ENCODE data around the gene TSGA10. TPM values are rescaled to one million over a fixed set of nuclear protein-coding genes. Genes with fewer than 3 reads are reported as not detected.

Gene TSGA10
- total RNA-seq, 1 donor from 2014 or later, result 8.3 TPM

- H3K4me3 ChIP-seq (ENCODE audit: low read depth, low read length), result no peak overlapping the region
- H3K27me3 ChIP-seq (ENCODE audit: control insufficient read depth, insufficient read depth, low read length), result no peaks in the 10 kb centered on the region
- no peak for TF ChIP-seq CTCF (IDR thresholded peaks at IDR 0.05; ENCODE audit: insufficient read depth, low read length, poor library complexity, severe bottlenecking)
- H3K36me3 ChIP-seq (ENCODE audit: control insufficient read depth, insufficient read depth, low read length), result no peaks in the 10 kb centered on the region
- no peak for DNase-seq (ENCODE audit: low read depth)
These were observed 3.9 kb upstream of the TSGA10 start for GRCh38 chr2:99158599-99158998.

- no peak overlapping the region for H3K4me3 ChIP-seq (ENCODE audit: low read depth, low read length)
- H3K27me3 ChIP-seq (ENCODE audit: control insufficient read depth, insufficient read depth, low read length), result no peaks in the 10 kb centered on the region
- TF ChIP-seq CTCF (IDR thresholded peaks at IDR 0.05; ENCODE audit: insufficient read depth, low read length, poor library complexity, severe bottlenecking), result no peak
- no peak for DNase-seq (ENCODE audit: low read depth)
- H3K36me3 ChIP-seq (ENCODE audit: control insufficient read depth, insufficient read depth, low read length), result no peaks in the 10 kb centered on the region
These were observed 2.1 kb upstream of the TSGA10 start for GRCh38 chr2:99156891-99157290.

GRCh38 chr2:99153921-99154604, 679 bp downstream of the TSGA10 start:
- DNase-seq (ENCODE audit: low read depth), result no peak
- no peak for TF ChIP-seq CTCF (IDR thresholded peaks at IDR 0.05; ENCODE audit: insufficient read depth, low read length, poor library complexity, severe bottlenecking)

GRCh38 chr2:99152199-99152895, 2.4 kb downstream of the TSGA10 start:
- Histone ChIP-seq H3K27me3 (ENCODE audit: control insufficient read depth, insufficient read depth, low read length) (no peaks in the 10 kb centered on the region), H3K36me3 (ENCODE audit: control insufficient read depth, insufficient read depth, low read length) (no peaks in the 10 kb centered on the region), H3K4me3 (ENCODE audit: low read depth, low read length) (no peak overlapping the region)
- DNase-seq (ENCODE audit: low read depth), result no peak
- no peak for TF ChIP-seq CTCF (IDR thresholded peaks at IDR 0.05; ENCODE audit: insufficient read depth, low read length, poor library complexity, severe bottlenecking)

More at GRCh38 chr2:99153921-99154604, 679 bp downstream of the TSGA10 start:
- H3K36me3 ChIP-seq (ENCODE audit: control insufficient read depth, insufficient read depth, low read length), result no peaks in the 10 kb centered on the region
- H3K27me3 ChIP-seq (ENCODE audit: control insufficient read depth, insufficient read depth, low read length), result no peaks in the 10 kb centered on the region
- H3K4me3 ChIP-seq (ENCODE audit: low read depth, low read length), result peak overlapping the region; percentile 76

GRCh38 chr2:99150706-99151105, 4.0 kb downstream of the TSGA10 start:
- TF ChIP-seq CTCF (IDR thresholded peaks at IDR 0.05; ENCODE audit: insufficient read depth, low read length, poor library complexity, severe bottlenecking), result no peak
- Histone ChIP-seq H3K36me3 (ENCODE audit: control insufficient read depth, insufficient read depth, low read length) (no peaks in the 10 kb centered on the region), H3K27me3 (ENCODE audit: control insufficient read depth, insufficient read depth, low read length) (no peaks in the 10 kb centered on the region), H3K4me3 (ENCODE audit: low read depth, low read length) (no peak overlapping the region)
- no peak for DNase-seq (ENCODE audit: low read depth)

Measured in kidney epithelial cell (primary cell).